Tibial nerve (tissue), 4 donors: ENCODE measurements around the gene ZBTB3.

ENCODE experiments used
- EP300 ChIP-seq, 2 donors: sonication (generic); formaldehyde crosslinking; IDR thresholded peaks; one replicate each; pipeline ENCODE4 v1.6.1; 2017; ENCODE audit warnings: antibody characterized with exemption in 2 of 2, mild to moderate bottlenecking in 1 of 2
- POLR2A ChIP-seq, 2 donors: fragments of 450-650 bp; IDR thresholded peaks; one replicate each; pipeline ENCODE4 v1.6.1; 2017; ENCODE audit warnings: antibody characterized with exemption in 2 of 2, mild to moderate bottlenecking in 2 of 2, moderate library complexity in 2 of 2
- TF ChIP-seq, protein P1 (sequence below), 5 experiments: fragments of 200-600 bp in 3 of 5; fragments of 450-650 bp in 2 of 5; sonication (generic) in 3 of 5; IDR thresholded peaks; one replicate each; pipeline ENCODE4 v1.5.1; 2016 to 2019; ENCODE audit warnings: antibody characterized with exemption in 5 of 5, mild to moderate bottlenecking in 3 of 5, moderate library complexity in 2 of 5

DNA sequence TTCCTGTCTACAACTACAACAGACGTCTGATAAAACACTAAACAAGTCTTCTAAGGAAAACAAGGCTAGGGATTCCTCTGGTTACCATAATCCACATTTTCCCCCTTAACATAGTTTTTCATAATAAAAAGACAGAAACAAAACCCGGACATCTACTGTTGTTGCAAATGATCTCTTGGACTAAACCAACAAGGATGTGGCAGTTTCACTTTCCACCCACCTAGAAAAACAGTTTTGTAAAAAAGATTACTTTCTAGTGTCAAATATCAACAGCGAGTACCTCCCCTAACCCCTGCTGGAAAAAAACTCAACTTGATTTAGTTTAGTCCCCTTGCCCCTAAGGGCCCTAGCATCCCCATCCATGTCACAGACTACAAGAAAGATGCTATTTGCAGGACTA is 41.1 kb downstream of the ZBTB3 start:
- TF ChIP-seq, protein P1, sequence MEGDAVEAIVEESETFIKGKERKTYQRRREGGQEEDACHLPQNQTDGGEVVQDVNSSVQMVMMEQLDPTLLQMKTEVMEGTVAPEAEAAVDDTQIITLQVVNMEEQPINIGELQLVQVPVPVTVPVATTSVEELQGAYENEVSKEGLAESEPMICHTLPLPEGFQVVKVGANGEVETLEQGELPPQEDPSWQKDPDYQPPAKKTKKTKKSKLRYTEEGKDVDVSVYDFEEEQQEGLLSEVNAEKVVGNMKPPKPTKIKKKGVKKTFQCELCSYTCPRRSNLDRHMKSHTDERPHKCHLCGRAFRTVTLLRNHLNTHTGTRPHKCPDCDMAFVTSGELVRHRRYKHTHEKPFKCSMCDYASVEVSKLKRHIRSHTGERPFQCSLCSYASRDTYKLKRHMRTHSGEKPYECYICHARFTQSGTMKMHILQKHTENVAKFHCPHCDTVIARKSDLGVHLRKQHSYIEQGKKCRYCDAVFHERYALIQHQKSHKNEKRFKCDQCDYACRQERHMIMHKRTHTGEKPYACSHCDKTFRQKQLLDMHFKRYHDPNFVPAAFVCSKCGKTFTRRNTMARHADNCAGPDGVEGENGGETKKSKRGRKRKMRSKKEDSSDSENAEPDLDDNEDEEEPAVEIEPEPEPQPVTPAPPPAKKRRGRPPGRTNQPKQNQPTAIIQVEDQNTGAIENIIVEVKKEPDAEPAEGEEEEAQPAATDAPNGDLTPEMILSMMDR (IDR thresholded peaks at IDR 0.05) = no peak
- TF ChIP-seq POLR2A (IDR thresholded peaks at IDR 0.05) (no peak), EP300 (IDR thresholded peaks at IDR 0.05) (no peak)
